HEK293 (cell line): ENCODE data around the gene OR52I1.

Experiments used
- CTCF ChIA-PET: fragments of 350-600 bp; formaldehyde crosslinking; extraction: SDS; loops from one replicate; lab custom pipeline; 2021; ENCODE audit warnings: antibody characterized with exemption; lab: Yijun Ruan, JAX
- POLR2A ChIA-PET: fragments of 300-600 bp; formaldehyde crosslinking; extraction: SDS; loops from one replicate; lab custom pipeline; 2020; ENCODE audit warnings: antibody characterized with exemption, inconsistent platforms; lab: Yijun Ruan, JAX
- H3K27ac ChIP-seq: fragments of 200-500 bp; sonication (Bioruptor generic); 2 replicates; pipeline ENCODE4 v1.5.1; 2014; ENCODE audit warnings: low read depth, low read length, control low read depth, inconsistent platforms; ENCODE audit errors: extremely low read depth
- H3K36me3 ChIP-seq, 2 experiments: fragments of 200-500 bp in 1 of 2; sonication (Bioruptor generic) in 1 of 2; 1 replicate in 1 of 2; 2 replicates in 1 of 2; pipeline ENCODE4 v1.5.1; 2014 to 2017; ENCODE audit warnings: inconsistent platforms in 2 of 2, low read length in 2 of 2; ENCODE audit not compliant: control insufficient read depth in 2 of 2, insufficient read depth in 1 of 2
- H3K4me1 ChIP-seq: fragments of 200-500 bp; sonication (Bioruptor generic); 2 replicates; pipeline ENCODE4 v1.5.1; 2014; ENCODE audit warnings: mild to moderate bottlenecking, low read length, inconsistent platforms; ENCODE audit not compliant: control insufficient read depth, insufficient read depth
- H3K4me3 ChIP-seq: 2 replicates; pipeline ENCODE4 v1.5.1; 2011; ENCODE audit warnings: low read depth, mild to moderate bottlenecking, control low read depth, low read length, moderate library complexity
- H3K9me3 ChIP-seq: fragments of 200-500 bp; sonication (Bioruptor generic); 2 replicates; pipeline ENCODE4 v1.5.1; 2014; ENCODE audit warnings: low read depth, low read length, inconsistent platforms; ENCODE audit not compliant: control insufficient read depth, insufficient read depth
- HOXD13 ChIP-seq: sonication (generic); formaldehyde crosslinking; IDR thresholded peaks from 2 replicates; pipeline ENCODE4 v1.8.0; 2022; ENCODE audit warnings: missing genetic modification reagents, borderline replicate concordance
- RBAK ChIP-seq: fragments of 450-650 bp; formaldehyde crosslinking; IDR thresholded peaks from 2 replicates; pipeline ENCODE4 v1.5.1; 2016; ENCODE audit warnings: missing biosample characterization, missing genetic modification characterization
- SP2 ChIP-seq: fragments of 450-650 bp; formaldehyde crosslinking; IDR thresholded peaks from 2 replicates; pipeline ENCODE4 v1.5.1; 2016; ENCODE audit warnings: missing biosample characterization, missing genetic modification characterization
- TSHZ1 ChIP-seq: fragments of 450-650 bp; formaldehyde crosslinking; IDR thresholded peaks from 2 replicates; pipeline ENCODE4 v1.5.1; 2016; ENCODE audit warnings: missing biosample characterization, missing genetic modification characterization, borderline replicate concordance
- ZBTB11 ChIP-seq: fragments of 450-650 bp; formaldehyde crosslinking; conservative IDR thresholded peaks from 2 replicates; pipeline ENCODE4 v1.5.1; 2016; ENCODE audit warnings: low read depth, missing biosample characterization, missing genetic modification characterization
- ZBTB44 ChIP-seq: fragments of 450-650 bp; IDR thresholded peaks from 2 replicates; pipeline ENCODE4 v1.5.1; 2018; ENCODE audit warnings: missing biosample characterization, mild to moderate bottlenecking, missing genetic modification characterization
- ZBTB49 ChIP-seq: fragments of 450-650 bp; formaldehyde crosslinking; IDR thresholded peaks from 2 replicates; pipeline ENCODE4 v1.5.1; 2016; ENCODE audit warnings: missing biosample characterization, missing genetic modification characterization, low read depth
- ZFHX2 ChIP-seq: fragments of 450-650 bp; formaldehyde crosslinking; conservative IDR thresholded peaks from 2 replicates; pipeline ENCODE4 v1.5.1; 2016; ENCODE audit warnings: missing biosample characterization, missing genetic modification characterization
- ZFP37 ChIP-seq: fragments of 450-650 bp; formaldehyde crosslinking; IDR thresholded peaks from 2 replicates; pipeline ENCODE4 v1.5.1; 2016; ENCODE audit warnings: missing biosample characterization, missing genetic modification characterization
- ZNF155 ChIP-seq: fragments of 450-650 bp; formaldehyde crosslinking; IDR thresholded peaks from 2 replicates; pipeline ENCODE4 v1.5.1; 2016; ENCODE audit warnings: missing biosample characterization, missing genetic modification characterization
- ZNF18 ChIP-seq: fragments of 450-650 bp; formaldehyde crosslinking; IDR thresholded peaks from 2 replicates; pipeline ENCODE4 v1.5.1; 2016; ENCODE audit warnings: missing biosample characterization, missing genetic modification characterization
- ZNF19 ChIP-seq: fragments of 450-650 bp; formaldehyde crosslinking; IDR thresholded peaks from 2 replicates; pipeline ENCODE4; 2016; ENCODE audit warnings: missing biosample characterization, missing genetic modification characterization, low read depth
- ZNF280C ChIP-seq: fragments of 450-650 bp; formaldehyde crosslinking; IDR thresholded peaks from 2 replicates; pipeline ENCODE4 v1.5.1; 2016; ENCODE audit warnings: missing biosample characterization, missing genetic modification characterization
- ZNF473 ChIP-seq: fragments of 450-650 bp; formaldehyde crosslinking; IDR thresholded peaks from 2 replicates; pipeline ENCODE4 v1.5.1; 2017; ENCODE audit warnings: missing biosample characterization, missing genetic modification characterization
- ZNF548 ChIP-seq: fragments of 450-650 bp; formaldehyde crosslinking; IDR thresholded peaks from 2 replicates; pipeline ENCODE4 v1.5.1; 2016; ENCODE audit warnings: missing biosample characterization, missing genetic modification characterization
- ZNF580 ChIP-seq: fragments of 450-650 bp; formaldehyde crosslinking; IDR thresholded peaks from 2 replicates; pipeline ENCODE4 v1.5.1; 2016; ENCODE audit warnings: missing biosample characterization, missing genetic modification characterization
- ZNF624 ChIP-seq: fragments of 450-650 bp; formaldehyde crosslinking; IDR thresholded peaks from 2 replicates; pipeline ENCODE4 v1.5.1; 2017; ENCODE audit warnings: missing biosample characterization, missing genetic modification characterization

Gene OR52I1

GRCh38 chr11:4641501-4641900 is 47.7 kb downstream of the OR52I1 start:
- Histone ChIP-seq H3K4me3 (no peak overlapping the region), H3K4me1 (no peaks in the 10 kb centered on the region), H3K27ac (no peak overlapping the region), H3K36me3 (no peaks in the 10 kb centered on the region), H3K9me3 (no peaks in the 10 kb centered on the region)
- CTCF ChIA-PET: interaction anchor here (0.6 to 1.5 kb wide), 2 partner anchors 16 to 1720 kb away, joined by 3 to 4 read pairs; no protein-coding TSS in a partner anchor
- POLR2A ChIA-PET: no interaction called here
- TF ChIP-seq ZBTB44 (no peak), ZBTB11 (no peak), RBAK (tag by site-specific recombination) (no peak), ZFP37 (no peak), ZNF624 (tag by site-specific recombination) (no peak), ZFHX2 (tag by site-specific recombination) (no peak), ZNF580 (tag by site-specific recombination) (no peak), HOXD13 (CRISPR knock-in tag) (no peak), ZNF280C (tag by site-specific recombination) (no peak), ZNF18 (tag by site-specific recombination) (no peak), TSHZ1 (tag by site-specific recombination) (no peak), SP2 (tag by site-specific recombination) (no peak), ZBTB49 (tag by site-specific recombination) (no peak), ZNF548 (tag by site-specific recombination) (no peak), ZNF19 (no peak), ZNF473 (tag by site-specific recombination) (no peak), ZNF155 (tag by site-specific recombination) (no peak)
